SIG-M5 (cell line): Measurements from ENCODE around the gene ESR1.
"Not testable (repeated sequence)": the region's sequence is repeated elsewhere in the genome, so short reads cannot be mapped to it uniquely, and the experiment has no call there.

Source experiments
- DNase-seq: peaks from one replicate; lab custom pipeline; 2025; lab: John Stamatoyannopoulos, UW

ESR1 gene

DNA sequence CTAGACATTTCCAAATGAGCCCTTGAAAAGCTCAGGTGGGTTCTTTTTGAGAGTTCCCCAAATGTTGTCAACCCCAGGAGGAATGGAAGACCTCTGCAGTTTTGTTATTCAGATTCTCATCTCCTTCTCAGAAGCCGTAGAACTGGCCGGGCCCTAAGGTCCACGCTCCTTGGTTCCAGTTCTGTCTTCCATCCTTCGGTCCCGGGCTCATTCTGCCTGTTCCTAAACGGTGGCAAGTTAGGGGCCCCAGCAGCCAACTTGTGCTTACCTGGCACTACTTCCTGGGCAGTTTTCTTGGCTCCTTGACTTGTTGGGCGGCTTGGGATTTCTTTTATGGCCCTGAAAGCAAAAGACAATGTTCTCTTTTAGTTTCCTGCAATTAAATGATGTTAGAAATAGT is 6.4 kb downstream of the ESR1 start:
- DNase-seq, result no peak

DNA sequence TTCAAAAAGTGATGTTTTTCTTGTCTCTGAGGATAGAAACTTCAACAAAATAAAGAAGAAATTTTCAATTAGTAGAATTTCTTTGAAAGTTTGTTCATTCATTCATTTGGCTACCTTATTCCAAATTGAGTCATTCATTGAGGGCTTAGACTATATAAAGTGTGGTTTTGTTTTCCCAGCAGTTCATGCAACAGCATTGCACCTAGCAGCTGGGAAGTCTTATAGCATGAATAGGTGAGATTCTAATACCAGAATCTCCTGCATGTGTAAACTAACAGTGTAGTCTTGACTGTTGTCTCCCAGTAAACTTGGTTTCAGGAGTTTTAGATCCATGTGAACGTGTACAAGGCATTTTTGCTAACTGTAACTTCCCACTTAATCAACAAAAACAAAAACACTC is 7.1 kb downstream of the ESR1 start:
- DNase-seq, result no peak

DNA sequence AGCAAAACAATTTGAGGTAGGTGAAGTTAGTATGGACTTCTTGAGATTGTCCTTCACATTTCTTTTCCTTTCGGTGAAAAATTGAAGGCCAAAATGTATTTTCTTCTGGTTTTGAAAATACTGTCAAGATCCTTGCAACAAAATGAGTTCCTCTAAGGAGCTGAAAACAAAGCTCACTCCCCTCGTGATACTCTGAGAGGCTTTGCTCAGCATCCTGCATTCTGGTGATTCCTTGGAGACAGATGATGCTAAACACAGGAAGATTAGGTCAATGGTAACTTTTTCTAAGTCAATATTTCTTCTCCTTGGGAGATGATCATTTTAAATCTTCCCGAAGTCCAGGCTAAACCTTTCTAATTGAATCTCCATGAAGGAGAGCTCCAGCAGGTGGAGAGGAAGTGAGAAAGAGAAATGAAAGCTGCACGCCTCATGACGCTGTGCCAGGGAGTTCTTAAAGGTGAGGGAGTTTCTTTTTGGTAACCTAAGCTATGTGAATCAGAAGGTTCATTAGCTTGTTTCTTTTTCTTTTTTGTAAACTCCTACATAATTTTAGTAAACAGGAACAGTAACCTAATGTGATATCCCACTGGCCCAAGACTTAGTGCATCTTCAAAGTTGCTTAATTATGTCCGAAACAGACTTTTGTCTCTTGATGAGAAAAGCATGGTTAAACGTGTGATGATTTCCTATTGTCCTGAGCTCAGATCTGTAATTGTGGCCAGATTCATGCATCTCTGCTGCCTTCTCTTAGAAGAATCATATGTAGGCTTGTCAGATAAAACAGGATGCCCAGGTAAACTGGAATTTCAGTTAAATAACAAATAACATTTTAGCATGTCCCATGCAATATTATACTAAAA is 15.0 kb downstream of the ESR1 start:
- DNase-seq, result no peak

DNA sequence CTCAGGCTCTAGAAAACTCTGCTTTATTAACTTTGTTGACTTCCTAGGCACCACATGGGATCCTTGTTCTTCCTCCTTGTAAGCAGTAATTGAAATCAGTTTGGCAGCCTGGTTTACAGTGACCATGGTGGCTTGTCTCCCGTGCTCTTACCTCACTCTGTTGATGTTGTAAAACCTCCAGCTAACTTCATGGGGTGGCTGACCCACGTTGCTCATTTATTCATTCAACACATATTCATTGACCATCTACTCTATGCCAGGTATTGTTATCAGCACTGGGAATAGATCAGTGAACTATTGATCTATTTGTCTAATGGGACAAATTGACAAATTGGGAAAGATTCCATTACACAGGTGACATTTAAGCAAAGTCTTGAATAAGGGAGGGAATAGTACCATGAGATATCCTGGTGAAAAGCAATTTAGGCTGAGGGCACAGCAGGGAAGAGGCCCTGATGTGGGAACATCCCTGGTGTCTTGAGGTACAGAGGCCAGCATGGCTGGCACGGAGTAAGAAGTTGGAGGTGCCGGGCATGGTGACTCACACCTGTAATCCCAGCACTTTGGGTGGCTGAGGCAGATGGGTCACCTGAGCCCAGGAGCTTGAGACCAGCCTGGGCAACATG is 19.1 kb downstream of the ESR1 start:
- DNase-seq, result no peak

DNA sequence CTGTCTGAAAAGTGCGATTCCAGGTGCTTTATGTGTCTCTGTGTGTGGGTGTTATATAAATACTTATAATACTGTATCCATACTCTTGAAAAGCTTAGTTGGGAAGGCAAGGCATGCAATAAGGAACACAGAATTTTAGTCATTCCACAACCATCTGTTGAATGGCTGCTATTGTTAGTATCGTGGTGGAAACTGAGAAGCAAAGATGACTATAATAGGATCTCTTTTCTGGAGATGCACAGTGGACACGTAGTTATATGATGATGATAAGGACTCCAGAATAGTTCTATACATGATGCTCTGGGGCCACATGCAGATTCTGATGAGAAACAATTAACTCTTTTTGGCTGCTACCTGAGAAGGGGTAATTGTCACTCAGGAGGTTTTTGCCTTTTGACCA is 25.2 kb downstream of the ESR1 start:
- no peak for DNase-seq

DNA sequence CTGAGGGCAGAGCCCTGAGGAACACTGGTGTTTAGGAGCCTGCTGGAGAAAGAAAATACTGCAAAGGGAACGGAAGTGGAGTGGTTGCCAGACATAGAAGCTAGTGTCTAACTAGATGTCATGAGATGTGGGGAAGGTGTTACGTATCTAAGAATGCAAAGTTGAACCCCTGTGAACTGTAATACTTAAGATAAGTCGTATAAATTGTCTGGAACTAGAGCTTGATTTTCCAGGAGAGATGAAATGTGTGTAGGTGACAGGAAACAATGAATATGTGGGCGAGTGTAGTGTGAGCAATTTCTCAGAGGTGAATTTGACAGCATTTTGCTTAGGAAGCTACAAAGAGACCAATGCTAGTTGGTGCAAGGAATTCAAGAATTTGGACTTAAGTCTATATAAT is 27.9 kb downstream of the ESR1 start:
- no peak for DNase-seq

DNA sequence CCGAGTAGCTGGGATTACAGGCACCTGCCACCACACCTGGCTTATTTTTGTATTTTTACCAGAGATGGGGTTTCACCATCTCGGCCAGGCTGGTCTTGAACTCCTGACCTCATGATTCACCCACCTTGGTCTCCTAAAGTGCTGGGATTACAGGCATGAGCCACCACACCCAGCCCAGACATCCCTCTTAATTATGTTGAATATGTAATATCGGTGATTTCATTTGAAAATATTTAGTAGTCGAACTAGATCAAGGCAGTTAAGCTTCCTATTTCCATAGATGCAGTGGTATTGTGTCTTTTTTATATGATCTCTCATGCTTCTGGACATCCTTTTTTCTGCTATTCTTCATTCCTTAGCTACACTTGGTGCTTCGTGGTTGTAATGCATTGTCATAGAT is 29.7 kb downstream of the ESR1 start:
- DNase-seq, result no peak

DNA sequence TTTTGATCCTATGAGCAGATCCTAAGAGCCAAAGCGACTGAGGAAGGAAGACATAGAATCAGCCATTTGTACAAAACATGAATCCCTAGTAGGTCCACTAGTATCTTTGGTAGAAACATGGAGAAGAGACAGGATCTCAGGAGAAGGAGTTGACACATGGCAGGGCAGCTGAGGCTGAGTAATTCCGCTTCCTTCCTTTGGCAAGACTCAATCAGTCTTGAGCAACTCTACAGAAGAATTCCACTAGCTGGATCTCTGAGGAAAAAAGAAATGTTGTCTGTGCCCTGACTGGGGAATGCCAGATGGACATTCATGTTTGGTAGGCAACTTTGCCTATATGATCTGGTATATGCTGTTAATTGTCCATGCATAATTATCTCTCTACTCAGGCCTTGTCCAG is 35.3 kb downstream of the ESR1 start:
- DNase-seq, result no peak

DNA sequence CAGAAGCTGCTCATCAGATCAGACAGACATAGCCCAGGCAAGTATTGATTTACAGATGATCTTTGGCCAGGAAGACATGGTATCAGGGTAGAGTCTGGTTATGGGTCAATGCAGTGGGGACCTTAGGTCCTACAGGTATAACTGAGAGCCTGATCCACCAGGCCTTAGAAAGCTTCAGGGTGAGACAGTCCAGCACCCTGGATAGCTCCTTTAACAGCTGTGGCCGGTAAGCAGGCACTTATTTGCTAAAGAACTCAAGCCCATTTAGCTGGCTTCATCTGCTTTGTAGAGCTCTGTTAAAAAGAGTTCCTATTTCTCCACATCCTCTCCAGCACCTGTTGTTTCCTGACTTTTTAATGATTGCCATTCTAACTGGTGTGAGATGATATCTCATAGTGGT is 39.6 kb downstream of the ESR1 start:
- DNase-seq, result no peak

DNA sequence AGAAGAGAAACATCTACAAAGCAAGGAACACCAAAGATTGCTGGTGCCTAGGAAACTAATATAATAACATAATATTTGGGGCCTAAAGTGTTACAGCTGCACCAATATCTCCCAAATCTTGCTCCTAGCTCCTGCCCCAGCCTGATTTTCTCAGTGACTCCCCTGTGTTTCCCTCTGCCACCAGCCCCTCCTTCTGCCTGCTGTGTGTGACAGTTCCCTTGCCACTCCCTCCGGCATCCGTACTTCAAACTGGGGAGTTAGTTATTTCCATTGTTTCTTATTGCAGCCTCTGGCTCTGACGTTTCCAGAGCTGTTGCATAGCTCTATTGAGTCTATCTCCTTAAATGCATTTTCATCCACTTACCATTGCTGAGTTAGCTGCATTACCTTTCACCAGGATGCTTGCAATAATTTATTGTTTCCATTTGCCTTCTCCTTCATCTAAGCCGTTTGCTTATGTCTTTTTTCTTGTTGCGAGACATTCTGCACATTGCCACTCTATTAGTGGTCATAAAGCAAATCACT is 43.1 kb downstream of the ESR1 start:
- DNase-seq, result no peak

DNA sequence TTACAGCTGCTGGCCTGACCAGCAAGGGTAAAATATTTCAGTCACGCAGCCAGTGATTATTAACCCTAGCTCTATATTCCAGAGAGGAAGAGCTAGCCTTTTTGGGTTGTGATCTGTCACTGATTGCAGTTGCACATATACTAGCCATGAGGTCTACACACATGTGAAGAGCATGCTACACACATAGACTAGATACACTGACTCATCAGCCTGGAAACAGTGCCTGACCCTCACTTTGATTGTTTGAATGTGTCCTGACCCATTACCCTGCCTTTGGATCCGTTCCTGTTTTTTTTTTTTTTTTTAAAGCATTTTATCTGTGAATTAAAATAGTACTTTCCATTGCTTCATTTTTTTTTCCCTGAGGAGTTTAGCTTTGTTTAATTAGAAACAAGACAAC is 50.8 kb downstream of the ESR1 start:
- no peak for DNase-seq

DNA sequence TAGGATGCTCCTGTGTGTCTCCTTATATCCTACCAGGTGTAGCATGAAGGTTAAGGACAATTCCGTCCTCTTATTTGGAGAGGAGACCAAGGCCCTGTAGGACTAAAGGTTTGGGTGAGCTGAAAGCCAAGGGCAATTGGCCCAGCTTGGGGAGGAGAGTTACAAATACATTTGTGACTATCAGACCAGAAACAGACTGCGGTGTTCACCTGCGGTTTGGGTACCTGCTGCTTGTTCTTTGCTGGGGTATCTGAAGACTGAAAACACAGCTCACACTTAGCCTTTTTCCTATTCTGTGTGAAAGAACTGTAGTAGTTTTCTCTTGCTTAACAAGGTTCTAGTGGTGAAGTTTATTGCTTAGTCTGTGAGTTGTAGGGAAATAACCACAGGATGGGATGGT is 55.0 kb downstream of the ESR1 start:
- no peak for DNase-seq

DNA sequence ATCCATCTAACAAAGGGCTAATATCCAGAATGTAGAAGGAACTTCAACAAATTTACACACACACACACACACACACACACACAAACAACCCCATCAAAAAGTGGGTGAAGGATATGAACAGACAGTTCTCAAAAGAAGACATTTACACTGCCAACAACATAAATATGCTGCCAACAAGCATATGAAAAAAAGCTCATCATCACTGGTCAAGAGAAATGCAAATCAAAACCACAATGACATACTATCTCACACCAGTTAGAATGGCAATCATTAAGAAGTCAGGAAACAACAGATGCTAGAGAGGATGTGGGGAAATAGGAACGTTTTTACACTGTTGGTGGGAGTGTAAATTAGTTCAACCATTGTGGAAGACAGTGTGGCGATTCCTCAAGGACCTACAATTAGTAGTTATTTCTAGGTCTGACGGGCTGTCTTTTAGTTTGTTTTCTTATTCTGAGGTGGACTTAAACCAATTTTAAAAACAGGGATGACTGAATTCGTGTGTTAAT is 59.9 kb downstream of the ESR1 start:
- not testable (repeated sequence) for DNase-seq

DNA sequence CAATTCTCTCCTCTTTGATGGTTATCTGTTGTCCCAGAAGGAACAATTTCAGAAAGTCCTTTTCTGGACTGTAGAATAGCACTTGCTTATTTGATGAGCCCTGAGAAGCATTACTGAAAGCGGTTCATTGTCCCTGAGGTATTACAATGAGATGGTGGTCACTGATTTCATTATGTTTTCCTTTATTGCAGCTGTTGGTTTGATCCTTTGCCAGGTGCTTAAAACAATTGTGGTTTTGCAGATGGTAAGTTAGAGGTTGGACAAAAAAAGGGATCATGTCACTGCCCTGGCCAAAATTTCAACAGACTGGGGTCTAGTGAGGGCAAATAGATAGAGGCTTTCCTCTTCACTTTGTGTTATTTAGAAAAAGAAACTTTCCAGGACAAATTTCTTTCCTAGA is 61.9 kb downstream of the ESR1 start:
- DNase-seq, result no peak

DNA sequence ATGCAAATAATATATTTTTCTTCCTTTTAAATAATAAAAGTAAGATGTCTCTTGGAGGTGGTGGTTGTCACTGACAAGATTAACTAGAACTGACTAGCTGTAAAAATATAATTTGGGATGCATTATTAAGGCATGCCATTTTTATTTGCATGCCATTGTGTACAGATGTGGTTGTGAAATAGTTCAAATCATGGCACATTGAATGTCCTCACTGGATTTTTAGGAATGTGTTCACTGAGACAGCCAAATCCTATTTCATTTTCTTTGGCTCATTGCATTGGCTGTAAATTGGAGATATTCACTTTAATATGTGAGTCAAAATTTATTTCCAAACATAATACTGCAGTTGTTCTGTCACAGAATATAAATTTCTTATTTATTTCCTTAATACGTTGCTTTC is 62.3 kb downstream of the ESR1 start:
- DNase-seq, result no peak

DNA sequence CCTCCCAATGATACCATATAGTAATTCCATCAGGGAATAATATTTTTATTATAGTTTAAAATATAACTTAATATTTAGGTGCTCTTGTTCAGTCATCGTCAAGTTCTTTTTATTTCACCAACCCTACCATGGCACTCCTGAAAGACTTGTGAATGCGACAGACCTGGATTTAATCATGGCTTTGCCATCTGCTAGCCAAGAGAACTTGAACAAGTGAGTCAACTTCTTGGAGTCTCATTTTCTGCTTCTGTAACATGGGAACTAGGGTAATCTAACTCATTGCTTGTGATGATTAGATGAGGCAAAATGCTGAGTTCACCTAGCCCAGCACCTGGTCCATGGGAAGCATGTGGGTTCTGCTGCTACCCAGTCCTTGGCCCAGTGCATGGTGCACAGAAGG is 62.9 kb downstream of the ESR1 start:
- DNase-seq, result no peak

DNA sequence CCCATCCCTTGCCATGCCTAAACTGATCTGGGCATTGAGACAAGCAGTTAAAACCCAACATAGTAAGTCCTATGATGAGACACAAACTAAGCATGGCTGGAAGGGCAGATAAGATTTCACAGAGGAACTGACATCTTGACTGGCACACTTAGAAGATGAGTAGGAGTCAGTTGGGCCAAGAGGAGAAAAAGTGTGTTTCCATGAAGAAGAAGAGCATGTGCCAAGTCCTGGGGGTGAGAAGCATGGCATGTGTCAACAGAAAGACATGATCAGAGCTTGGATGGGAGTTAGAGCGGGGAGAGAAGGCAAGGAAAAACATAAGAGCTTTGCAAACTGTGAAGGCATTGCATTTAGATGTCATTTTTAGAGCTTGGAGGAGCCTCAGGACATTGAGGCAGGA is 68.0 kb downstream of the ESR1 start:
- no peak for DNase-seq

DNA sequence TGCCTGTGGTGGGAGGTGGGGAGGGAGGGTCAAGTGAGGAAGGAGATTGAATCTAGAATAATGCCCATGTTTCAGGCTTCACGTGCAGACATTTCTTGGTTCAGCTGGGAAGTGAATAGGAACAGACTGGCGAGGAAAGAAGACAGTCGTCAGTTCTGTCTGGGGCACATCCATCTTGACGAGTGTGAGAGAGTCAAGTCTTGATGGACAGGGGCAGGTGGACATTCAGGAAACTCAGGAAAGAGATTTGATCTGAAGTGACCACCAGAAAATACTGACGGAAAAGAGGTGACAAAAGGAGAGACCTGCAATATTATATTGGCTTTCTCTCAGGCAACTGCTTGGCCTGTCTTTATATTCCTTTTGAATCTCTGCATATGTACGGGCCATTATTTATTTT is 68.6 kb downstream of the ESR1 start:
- no peak for DNase-seq

DNA sequence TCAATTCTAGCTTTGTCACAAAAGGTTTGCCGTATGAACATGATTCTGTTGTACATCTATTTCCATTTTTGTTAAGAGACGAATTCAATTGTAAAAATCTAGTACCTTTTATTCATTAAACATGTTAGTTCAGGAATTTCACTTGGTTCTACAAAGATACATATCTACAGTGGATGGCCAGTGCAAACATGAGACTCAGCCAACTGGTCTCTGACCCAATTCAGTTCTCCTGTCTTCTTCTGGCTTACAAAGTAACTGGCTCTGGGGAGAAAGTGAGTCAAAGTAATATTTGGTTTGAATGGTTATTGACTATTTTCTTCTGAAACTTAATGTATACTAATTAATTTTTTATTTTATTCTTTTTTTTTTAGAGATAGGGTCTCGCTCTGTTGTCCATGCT is 70.0 kb downstream of the ESR1 start:
- no peak for DNase-seq

DNA sequence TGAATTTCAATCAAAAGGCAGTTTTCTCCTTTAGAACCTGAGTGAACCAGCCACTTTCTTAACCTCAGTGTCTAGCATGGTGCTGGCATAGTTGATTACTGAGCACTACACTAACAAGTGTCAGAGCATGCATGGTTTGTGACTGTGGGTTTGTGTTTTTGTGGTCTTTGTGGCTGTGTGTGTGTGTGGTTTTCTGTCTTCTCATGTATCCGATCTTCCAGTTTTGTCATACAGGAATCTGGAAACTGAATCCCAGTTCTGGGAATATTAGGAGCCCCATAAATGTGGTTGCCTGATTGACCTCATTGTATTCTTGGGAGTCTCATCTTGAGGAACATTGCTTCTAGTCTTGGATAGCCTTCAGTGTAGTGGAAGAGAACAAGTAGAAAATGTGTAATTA is 73.7 kb downstream of the ESR1 start:
- DNase-seq, result no peak

DNA sequence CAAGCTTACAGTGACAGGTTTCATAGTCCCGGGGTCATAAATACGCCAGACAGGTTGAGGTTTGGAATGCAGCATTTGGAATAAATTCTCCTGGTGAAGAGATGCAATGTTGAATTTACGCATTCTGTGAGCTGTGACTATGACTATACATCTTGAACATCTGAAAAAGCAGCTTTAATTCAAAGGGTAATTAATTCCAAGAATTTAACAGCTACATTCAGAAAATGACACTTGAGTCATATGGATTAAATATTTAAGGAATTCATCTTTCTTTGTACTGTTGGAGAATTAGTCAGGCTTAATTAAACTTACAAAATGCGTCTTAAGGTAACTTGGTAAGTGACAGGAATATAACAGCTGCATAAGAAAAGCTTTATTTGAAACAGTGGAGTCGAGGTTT is 74.7 kb downstream of the ESR1 start:
- no peak for DNase-seq

DNA sequence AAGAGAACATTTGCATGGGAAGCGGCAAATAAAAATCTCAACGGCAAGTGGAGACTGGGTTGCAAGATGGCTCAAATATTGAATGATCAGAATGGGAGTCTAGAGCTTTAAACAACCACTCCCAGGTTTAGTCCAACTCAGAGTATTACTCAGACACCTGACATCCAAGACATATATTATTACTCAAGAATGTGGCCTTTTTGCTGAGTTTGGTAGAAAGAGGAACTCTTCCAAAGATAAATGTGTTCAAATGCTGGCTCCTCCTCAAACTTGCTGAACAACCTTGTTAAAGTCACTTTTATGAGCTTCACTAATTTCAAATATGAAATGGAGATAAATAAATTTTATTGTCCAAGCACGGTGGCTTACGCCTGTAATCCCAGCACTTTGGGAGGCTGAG is 77.8 kb downstream of the ESR1 start:
- no peak for DNase-seq

DNA sequence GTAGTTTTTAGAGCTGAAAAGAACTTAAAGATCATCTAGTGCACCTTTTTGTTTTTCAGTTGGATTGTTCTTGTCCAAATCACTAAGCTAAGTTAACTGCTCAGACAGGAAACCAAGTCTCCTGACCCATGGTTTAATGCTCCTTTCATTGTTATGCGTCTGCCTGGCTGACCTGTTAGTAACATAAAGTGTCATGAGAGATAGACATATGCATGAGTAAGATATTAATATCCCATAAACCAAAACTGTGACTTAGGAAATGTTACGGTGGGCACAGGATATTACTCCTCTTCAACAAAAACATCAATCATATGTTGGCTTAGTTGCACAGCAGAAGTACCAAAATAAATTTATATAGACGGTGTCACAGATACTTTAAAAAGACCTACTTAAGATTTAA is 84.0 kb downstream of the ESR1 start:
- no peak for DNase-seq

DNA sequence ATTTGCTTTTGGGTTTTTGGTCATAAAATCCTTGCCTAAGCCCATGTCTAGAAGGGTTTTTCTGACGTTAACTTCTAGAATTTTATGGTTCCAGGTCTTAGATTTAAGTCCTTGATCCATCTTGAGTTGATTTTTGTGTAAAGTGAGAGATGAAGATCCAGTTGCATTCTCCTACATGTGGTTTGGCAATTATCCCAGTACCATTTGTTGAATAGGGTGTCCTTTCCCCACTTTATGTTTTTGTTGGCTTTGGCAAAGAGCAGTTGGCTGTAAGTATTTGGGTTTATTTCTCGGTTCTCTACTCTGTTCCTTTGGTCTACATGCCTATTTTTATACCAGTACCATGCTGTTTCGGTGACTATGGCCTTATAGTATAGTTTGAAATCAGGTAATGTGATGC is 86.9 kb downstream of the ESR1 start:
- DNase-seq, result not testable (repeated sequence)
